Left lung (tissue), 10 donors: ENCODE results near the gene FAM24B. TPM values are rescaled to one million over a fixed set of nuclear protein-coding genes. Genes with fewer than 3 reads are reported as not detected.

Experiments
- ATAC-seq: fragments of 200-7000 bp; cut with Tn5 transposase; one replicate; pipeline ENCODE4 v1.9.1; 2020; ENCODE audit warnings: moderate library complexity
- DNase-seq, 4 donors: peaks; one replicate each; pipeline ENCODE4 v3.0.0-alpha.2; 2013 to 2020
- H3K27ac ChIP-seq, 2 donors: fragments of 200-600 bp; sonication (generic) in 1 of 2; one replicate each; pipeline versions ENCODE4 v1.5.0 to v1.8.0; 2020 to 2021
- H3K27me3 ChIP-seq, 2 donors: fragments of 200-600 bp; sonication (generic) in 1 of 2; one replicate each; pipeline versions ENCODE4 v1.5.0 to v1.8.0; 2020 to 2021
- H3K36me3 ChIP-seq, 2 donors: fragments of 200-600 bp; sonication (generic) in 1 of 2; one replicate each; pipeline versions ENCODE4 v1.5.0 to v1.8.0; 2020 to 2021
- H3K4me1 ChIP-seq, 2 donors: fragments of 200-600 bp; one replicate each; pipeline ENCODE4 v1.8.0; 2021
- H3K4me3 ChIP-seq, 2 donors: fragments of 200-600 bp; sonication (generic) in 1 of 2; one replicate each; pipeline versions ENCODE4 v1.5.0 to v1.8.0; 2020 to 2021; ENCODE audit warnings: mild to moderate bottlenecking in 1 of 2
- H3K9me3 ChIP-seq, 2 donors: fragments of 200-600 bp; sonication (generic) in 1 of 2; one replicate each; pipeline versions ENCODE4 v1.5.0 to v1.8.0; 2020 to 2021
- CTCF ChIP-seq, 2 donors: fragments of 200-600 bp; sonication (generic) in 1 of 2; IDR thresholded peaks; one replicate each; pipeline versions ENCODE4 v1.5.0 to v1.8.0; 2021; ENCODE audit warnings: antibody characterized with exemption in 2 of 2
- intact Hi-C, 2 donors: fragments of 100-400 bp; cut with DNase I; formaldehyde crosslinking; loops; one replicate each; pipeline versions ENCODE4 v1.11.2 to v1.14.2; 2022
- polyA plus RNA-seq, 6 donors: library from polyadenylated mRNA; unstranded; fragments of 120-200 nt; gene quantifications; one replicate each; pipeline ENCODE4 v1.2.1, GENCODE V29; 2013; ENCODE audit not compliant: insufficient read length in 6 of 6
- total RNA-seq, 2 donors: library from RNA; stranded (reverse); fragmentation: NEBNext Ultra II Directional; extraction: Animal tissue kit (Norgen Biotek cat#: 25700); gene quantifications; one replicate each; pipeline ENCODE4 v1.2.1, GENCODE V29; 2021
- donor health status: DM: no; HTN: yes; CAD: no.
- donor health status: DM: no; HTN: no; CAD: no.

Gene FAM24B
- total and polyA plus RNA-seq, 8 donors, result 3.0 to 10.1 (median 7.6) TPM

- intact Hi-C loops, result no loop called here
- H3K27me3 ChIP-seq, result no peaks in the 10 kb centered on the region
- H3K27ac ChIP-seq, result no peak overlapping the region
- no peaks in the 10 kb centered on the region for H3K9me3 ChIP-seq
- no peak overlapping the region for H3K4me3 ChIP-seq
- H3K4me1 ChIP-seq, result no peaks in the 10 kb centered on the region
- ATAC-seq (no peak), DNase-seq (no peak)
- no peak for TF ChIP-seq CTCF (IDR thresholded peaks at IDR 0.05)
- H3K36me3 ChIP-seq, result no peaks in the 10 kb centered on the region
Measured at GRCh38 chr10:122812751-122813150, 66.6 kb downstream of the FAM24B start.

- Histone ChIP-seq H3K27me3 (no peaks in the 10 kb centered on the region), H3K9me3 (no peaks in the 10 kb centered on the region), H3K4me3 (no peak overlapping the region), H3K4me1 (no peaks in the 10 kb centered on the region), H3K36me3 (no peaks in the 10 kb centered on the region), H3K27ac (no peak overlapping the region)
- TF ChIP-seq CTCF (IDR thresholded peaks at IDR 0.05), result no peak
- ATAC-seq, result no peak
- peak in 1 of 4 donors; percentile 63 for DNase-seq
- intact Hi-C loops, result no loop called here
Measured at GRCh38 chr10:122802282-122802681, 77.1 kb downstream of the FAM24B start.

Other genes starting within 250 kb of the FAM24B start
- not detected for gene C10orf120, start 179.7 kb downstream of the FAM24B start, total RNA-seq
- not detected for gene C10orf120, start 179.7 kb downstream of the FAM24B start, polyA plus RNA-seq
- under 1 TPM; 0.73 to 0.76 TPM for gene CUZD1, start 33.7 kb downstream of the FAM24B start, total RNA-seq
- 1 to 10 TPM; 1.7 to 2.7 (median 2.2) TPM for gene CUZD1, start 33.7 kb downstream of the FAM24B start, polyA plus RNA-seq
- not detected for gene FAM24A, start 31.0 kb upstream of the FAM24B start, total RNA-seq
- not detected for gene FAM24A, start 31.0 kb upstream of the FAM24B start, polyA plus RNA-seq
- 10 to 100 TPM in 1 of 2 donors, 1 to 10 TPM in 1; 5.9 to 10.0 TPM for gene C10orf88, start 74.6 kb upstream of the FAM24B start, total RNA-seq
- gene C10orf88, start 74.6 kb upstream of the FAM24B start, polyA plus RNA-seq, result 10 to 100 TPM; 16.5 to 24.0 (median 20.4) TPM
- gene PSTK, start 100.8 kb upstream of the FAM24B start, total RNA-seq, result 1 to 10 TPM; 3.8 to 4.4 TPM
- 1 to 10 TPM; 7.0 to 9.9 (median 8.7) TPM for gene PSTK, start 100.8 kb upstream of the FAM24B start, polyA plus RNA-seq
- 10 to 100 TPM; 12.5 to 14.5 TPM for gene IKZF5, start 129.2 kb upstream of the FAM24B start, total RNA-seq
- 10 to 100 TPM; 23.2 to 29.7 (median 25.4) TPM for gene IKZF5, start 129.2 kb upstream of the FAM24B start, polyA plus RNA-seq
- gene ACADSB, start 129.4 kb upstream of the FAM24B start, total RNA-seq, result 10 to 100 TPM; 27.0 to 61.8 TPM
- 10 to 100 TPM; 17.9 to 25.2 (median 21.8) TPM for gene ACADSB, start 129.4 kb upstream of the FAM24B start, polyA plus RNA-seq